ENCODE data around the gene CFAP46.

GRCh38 chr10:132876131-132876860 lies 66.1 kb downstream of the CFAP46 start:
- TF ChIP-seq CTCF (IDR thresholded peaks at IDR 0.05; ENCODE audit: insufficient read depth, low read length, poor library complexity, severe bottlenecking) (no peak), EZH2phosphoT487 (conservative IDR thresholded peaks at IDR 0.05; ENCODE audit: low read length) (no peak)

All from SU-DHL-6 (cell line).